Right ventricle myocardium inferior (tissue), 1 donor: Measurements from ENCODE around the gene EFHC1. TPM values are rescaled to one million over a fixed set of nuclear protein-coding genes. Genes with fewer than 3 reads are reported as not detected.

ENCODE experiments used
- ATAC-seq: fragments of 200-7000 bp; cut with Tn5 transposase; one replicate; pipeline ENCODE4 v1.9.1; 2020; ENCODE audit warnings: mild to moderate bottlenecking, moderate library complexity
- DNase-seq: peaks from one replicate; pipeline ENCODE4 v3.0.0; 2021; ENCODE audit errors: missing footprints
- intact Hi-C: fragments of 100-400 bp; cut with DNase I; formaldehyde crosslinking; loops from one replicate; pipeline ENCODE4 v1.11.0; 2022
- total RNA-seq: library from RNA; stranded (reverse); fragmentation: NEBNext Ultra II Directional; extraction: Animal tissue kit (Norgen Biotek cat#: 25700); gene quantifications from one replicate; pipeline ENCODE4 v1.2.1, GENCODE V29; 2021
- donor health status: DM: no; HTN: yes; CAD: no; lungs with severe emphysema.

Gene EFHC1
- total RNA-seq, 1 donor from 2014 or later, result 4.8 TPM

DNA sequence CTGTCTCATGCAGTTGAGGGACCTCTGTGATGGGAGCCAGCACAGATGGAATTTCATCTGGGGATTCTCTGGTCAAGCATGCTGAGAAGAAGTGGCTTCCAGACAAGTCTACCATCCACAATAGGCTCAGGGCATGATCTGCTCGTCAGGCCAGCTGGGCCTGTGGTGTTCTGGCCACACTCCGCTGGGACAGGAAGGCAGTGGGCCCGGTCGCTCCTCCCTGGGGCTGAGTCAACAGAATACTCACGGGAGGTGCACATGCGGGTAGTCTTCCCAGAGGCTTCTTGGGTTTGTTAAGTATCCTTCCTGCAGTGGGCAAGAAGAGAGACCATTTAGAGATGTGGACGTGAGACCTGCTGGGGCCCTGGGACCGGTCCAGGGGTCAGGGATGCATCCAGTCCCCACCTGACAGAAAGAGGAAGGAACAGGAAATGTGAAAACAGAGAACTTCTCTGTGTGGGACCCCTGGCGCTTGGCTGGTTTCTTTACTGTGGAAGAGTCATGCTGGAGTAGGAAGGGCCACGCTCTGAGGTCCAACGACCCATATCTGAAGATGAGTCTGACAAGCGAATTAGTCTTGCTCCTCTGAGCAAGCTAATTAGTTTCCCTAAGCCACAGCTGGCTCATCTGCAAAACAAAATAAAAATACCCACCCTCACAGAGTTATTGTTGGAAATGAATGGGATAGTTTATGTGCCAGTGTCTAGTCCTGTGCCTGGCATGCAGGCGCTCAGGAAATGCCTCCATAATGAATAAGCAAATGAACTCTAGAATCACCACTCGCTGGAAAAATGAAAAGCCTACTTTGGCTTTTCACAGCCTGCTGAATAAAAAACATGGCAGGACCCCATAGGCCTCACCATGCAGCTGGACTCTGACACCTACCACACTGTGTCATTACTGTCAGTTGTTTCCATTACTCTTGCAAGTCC, 89.4 kb downstream of the EFHC1 start:
- intact Hi-C loops, result no loop called here
- DNase-seq (no peak), ATAC-seq (no peak)

DNA sequence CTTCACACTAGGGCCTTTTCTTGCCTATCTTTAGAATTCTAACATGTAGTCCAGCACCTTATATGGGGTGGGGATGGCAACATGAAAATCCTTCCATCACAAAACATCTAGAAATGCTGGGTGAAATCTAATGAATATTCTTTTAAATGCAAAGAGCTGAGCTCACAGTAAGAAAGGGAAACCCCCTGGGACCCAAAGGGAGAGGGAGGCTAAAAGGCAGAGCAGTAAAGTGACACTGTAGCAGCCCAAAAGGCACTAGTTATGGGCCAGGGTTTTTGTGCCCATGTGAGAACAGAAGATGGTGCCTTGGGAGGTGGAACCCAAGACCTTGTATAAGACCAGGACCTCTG, 90.0 kb downstream of the EFHC1 start:
- intact Hi-C loops, result no loop called here
- ATAC-seq (no peak), DNase-seq (no peak)

DNA sequence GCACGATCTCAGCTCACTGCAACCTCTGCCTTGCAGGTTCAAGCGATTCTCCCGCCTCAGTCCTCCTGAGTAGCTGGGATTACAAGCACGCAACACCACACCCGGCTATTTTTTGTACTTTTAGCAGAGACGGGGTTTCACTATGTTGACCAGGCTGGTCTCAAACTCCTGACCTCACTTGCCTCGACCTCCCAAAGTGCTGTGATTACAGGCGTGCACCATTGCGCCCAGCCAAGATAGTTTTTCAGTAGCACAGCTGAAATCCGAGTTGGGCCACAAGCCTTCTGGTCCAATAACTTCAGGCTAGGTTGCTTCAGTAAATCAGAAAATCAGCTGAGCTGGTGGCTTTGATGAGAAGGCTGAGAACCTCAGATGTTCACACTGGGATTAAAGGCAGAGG, 91.0 kb downstream of the EFHC1 start:
- intact Hi-C loops, result no loop called here
- ATAC-seq (no peak), DNase-seq (no peak)

DNA sequence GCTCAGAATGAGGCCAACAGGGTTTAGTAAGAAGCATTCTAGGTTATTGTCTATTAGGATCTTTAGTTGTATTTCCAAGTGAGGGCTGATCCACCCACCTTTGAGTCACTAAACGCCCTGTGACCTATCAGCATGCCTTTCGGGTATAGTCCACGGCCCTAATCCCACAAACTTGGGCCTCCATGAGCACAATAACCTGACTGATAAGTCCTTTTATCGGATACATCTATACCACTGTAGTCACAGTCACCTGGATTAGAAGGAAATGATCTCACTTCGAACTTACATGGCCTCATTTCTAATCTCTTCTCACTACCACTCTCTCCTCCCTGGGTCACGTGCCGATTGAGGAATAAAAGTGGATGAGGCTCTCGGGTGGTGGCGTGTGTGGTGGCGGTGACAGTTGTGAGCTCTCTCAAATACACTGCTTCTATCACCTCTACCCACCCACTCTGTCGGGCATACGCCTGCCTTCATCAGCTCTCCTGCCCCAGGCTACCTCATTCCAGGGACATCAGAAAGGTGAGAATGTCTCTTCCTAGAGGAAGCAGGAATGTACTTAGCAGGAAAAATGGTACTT, 91.5 kb downstream of the EFHC1 start:
- DNase-seq (no peak), ATAC-seq (peak; percentile 7)
- intact Hi-C loops, result no loop called here

DNA sequence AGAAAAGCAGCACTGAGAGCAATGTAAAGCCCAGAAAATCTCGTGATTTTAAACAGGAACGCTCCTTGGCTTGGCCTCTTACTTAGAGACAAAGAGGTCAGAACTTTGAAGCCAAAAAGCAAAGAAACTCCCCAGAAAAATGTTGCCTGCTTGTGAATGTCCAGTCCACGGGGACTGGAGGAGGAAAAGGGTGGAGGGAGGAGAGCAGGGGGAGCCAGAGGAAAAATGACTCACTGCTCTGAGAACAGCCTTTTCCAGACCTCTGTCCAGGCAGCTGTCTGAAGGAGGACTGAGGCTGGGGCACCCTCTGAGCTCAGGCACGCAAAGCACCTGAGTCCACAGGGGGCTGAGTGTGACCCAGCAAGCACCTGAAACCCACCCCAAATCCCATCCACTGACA, 92.1 kb downstream of the EFHC1 start:
- peak; percentile 89 for ATAC-seq
- DNase-seq, result no peak
- intact Hi-C loops, result no loop called here

DNA sequence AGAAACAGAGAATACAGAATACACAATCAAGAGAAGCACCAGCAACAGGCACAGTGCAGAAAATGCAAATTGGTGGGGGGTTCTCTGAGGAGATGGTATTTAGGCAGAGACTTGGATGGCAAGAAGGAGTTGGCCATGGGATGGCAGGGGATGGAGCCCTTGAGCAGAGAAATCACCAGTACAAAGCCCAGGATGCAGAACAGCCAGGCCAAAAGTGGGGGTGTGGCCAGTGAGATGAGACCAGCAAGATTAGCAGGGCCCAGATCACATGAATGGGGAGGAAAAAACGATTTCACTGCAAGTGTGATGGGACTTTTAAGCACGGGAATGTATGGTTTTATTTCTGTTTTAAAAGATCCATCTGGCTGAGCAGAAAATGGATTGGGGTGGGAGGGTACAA, 93.3 kb downstream of the EFHC1 start:
- intact Hi-C loops, result no loop called here
- no peak for DNase-seq

DNA sequence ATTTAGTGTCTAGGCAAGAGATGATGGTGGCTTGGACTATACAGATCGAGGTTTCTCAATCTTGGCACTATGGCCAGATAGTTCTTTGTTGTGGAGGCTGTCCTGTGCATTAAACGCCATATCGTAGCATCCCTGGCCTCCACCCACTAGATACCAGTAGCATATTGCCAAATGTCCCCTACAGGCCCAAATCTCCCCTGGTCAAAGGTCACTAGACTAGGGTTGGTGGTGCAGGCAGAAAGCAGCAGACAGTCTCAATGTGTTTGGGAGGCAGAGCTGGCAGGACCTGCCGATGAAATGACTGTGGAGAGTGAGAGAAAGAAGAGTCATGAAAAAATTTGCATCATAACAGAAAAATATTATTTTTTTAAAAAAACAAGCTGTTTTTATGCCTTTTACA, 93.8 kb downstream of the EFHC1 start:
- DNase-seq (no peak), ATAC-seq (no peak)
- intact Hi-C loops, result no loop called here

More for the DNA sequence above, 93.3 kb downstream of the EFHC1 start:
- no peak for ATAC-seq

DNA sequence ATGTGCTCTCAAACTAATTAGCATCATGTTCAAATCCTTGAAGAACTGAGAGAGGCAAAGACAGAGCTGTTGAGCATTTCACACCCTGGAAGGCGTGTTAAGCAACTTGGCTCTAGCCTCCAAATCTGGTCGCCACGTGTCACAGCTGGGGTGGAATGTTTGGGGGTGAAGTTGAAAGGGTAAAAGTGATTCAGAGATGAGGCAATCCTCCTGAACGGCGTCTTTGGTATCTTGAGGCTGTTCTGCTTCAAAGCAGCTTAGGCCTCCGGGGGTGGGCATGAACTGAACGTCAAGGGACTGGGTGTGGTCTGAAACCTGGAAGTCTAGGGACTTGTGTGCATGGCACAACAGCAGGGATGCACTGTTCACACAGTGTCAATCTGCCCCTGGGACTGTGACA, 94.4 kb downstream of the EFHC1 start:
- DNase-seq (no peak), ATAC-seq (peak; percentile 26)

DNA sequence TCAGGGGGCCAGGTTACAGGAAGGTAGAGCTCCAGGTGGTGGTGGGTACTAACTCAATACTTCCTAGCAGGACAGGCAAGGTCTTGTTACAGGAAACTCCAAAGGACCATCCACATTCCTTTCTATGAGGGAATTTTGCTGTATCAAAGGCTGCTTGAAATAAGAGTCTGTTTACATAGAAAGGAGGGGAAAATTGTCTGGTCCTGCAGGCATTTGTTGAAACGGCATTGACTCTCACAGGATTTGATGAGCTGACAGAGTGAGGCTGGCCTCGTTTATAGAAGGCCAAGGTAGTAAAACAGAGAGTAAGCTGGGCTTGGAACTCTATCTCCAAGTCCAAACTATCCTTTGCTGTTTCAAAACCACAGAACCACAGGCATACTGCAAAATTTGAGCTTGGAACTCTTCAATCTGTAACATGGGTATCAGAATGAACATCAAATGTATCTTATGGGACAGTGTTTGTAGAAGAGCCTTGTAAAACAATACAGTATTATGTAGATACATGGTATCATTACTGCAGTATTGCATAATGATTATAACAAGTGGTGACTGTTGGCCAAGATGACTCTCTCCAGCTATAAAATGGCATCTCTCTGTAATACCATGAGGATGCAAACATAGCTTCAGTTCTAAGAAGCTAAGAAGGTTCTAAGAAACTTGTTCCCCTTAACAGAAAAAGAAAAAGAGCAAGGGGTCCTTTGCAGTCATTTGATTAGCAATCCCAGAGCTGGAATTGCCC, 95.2 kb downstream of the EFHC1 start:
- no peak for DNase-seq
- ATAC-seq, result no peak
- intact Hi-C loops, result no loop called here

More for the DNA sequence above, 94.4 kb downstream of the EFHC1 start:
- intact Hi-C loops, result no loop called here

DNA sequence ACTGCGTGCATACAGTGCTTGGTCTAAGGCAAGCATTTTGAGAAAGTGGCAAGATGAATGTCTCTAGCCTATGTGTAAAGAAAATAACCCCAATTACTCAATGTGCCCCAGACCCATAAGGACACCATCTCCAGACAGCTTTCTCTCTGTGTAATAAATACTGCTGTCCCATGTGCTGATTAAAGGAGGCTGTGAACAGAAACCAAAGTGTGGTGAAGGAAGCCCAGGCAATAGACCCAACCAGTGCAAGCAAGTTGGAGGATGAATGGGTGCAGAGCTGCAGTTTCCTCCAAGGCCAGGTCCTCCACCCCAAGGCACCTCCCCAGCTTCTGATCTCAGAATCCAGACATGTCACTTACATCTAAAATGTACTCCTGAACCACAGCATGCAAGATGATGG, 96.1 kb downstream of the EFHC1 start:
- DNase-seq (no peak), ATAC-seq (no peak)
- intact Hi-C loops, result no loop called here

DNA sequence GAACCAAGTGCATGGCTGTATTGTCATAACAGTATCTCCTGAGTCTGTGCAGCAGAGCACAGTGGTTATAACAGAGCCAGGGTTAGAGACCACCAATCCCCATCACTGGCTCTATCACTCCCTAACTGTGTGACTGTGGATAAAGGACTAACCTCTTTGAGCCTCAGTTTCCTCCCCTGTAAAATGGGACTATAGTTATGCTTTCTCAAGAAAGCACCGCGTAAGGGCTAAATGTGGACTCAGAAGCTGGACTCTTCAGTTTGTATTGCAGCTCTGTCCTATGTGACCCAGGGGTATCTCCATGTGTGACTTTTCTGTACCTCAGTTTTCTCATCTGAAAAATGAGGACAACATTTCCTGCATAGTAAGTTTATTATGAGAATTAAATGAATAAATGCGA, 96.8 kb downstream of the EFHC1 start:
- intact Hi-C loops, result no loop called here
- ATAC-seq, result no peak
- DNase-seq, result no peak

DNA sequence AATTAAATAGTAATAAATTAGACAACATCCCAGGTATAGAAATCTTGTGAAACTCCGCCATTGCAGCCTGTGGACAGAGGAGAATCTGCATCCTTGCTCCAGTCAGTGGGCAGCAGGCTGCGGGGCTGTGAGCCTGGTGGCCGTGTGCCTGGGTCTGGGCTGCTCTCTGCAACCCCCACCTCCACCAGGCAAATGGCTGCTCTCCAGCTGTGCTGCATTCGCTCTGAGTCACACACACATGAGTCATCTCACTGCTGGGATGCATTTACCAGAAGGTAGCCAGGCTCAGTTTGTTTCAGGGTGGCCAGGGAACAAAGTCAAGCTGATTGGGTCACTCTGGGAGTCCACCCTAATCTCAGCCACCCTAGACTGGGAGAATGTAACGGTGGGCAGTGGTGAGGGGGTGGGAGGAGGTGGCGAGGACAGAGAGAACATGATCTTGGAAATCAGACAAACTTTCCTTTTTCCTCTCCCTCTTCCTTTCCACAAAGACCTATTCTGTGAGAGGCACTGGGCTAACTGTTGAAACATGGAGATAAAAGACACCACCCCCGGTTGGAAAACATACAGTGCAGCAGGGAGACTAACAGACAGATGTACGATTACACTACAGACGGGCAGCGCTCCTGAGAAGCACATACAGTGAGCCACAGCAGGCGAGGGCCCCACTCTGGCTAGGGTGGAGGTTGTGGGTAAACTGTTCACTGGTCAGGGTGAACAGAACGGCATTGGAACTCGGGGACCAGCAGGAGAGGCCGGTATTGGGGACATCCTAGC, 97.5 kb downstream of the EFHC1 start:
- intact Hi-C loops, result no loop called here
- DNase-seq (peak; percentile 87), ATAC-seq (peak; percentile 93)

DNA sequence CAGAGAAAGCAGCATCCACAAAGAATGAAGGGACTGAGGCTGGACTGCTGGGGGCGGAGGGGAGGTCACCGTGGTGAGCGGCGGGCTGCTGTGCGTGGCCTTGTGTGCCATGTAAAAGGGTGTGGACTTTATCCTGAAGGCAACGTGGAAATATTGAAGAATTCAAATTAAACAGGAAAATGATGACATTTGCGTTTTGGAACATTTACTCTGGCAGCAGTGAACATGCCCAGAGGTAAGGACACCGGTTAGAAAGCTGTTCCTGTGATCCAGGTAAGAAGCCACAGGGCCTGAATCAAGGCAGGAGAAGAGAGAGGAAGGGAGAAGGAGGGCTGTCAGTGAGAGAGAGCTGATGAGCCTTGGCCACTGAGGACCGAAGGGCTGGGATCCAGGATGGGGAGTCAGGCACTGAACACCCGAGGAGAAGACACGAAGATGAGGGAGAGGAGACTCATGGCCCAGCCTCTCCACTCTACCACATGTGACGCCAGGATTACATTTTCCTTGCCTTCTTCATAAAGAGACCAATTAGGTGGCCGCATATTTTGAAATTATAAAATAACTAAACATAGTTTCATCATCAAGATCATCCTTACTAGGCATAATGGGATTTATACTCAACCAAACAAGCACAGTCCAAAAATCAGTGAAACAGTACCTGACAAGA, 98.3 kb downstream of the EFHC1 start:
- intact Hi-C loops, result no loop called here
- DNase-seq, result no peak
- no peak for ATAC-seq

DNA sequence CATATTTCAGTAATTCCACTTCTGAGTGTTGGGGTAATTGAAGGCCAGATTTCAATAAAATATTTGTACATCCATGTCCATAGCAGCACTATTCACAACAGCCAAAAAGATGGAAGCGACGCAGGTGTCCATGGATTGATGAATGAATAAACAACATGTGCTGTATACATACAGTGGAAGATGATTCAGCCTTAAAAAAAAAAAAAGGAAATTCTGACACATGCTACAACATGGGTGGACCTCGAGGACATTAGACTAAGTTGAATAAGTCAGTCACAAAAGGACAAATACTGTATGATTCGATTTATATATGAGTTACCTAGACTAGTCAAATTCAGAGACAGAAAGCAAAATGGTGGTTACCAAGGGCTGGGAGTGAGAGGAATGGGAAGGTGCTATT, 99.5 kb downstream of the EFHC1 start:
- no peak for DNase-seq
- intact Hi-C loops, result no loop called here
- ATAC-seq, result no peak

DNA sequence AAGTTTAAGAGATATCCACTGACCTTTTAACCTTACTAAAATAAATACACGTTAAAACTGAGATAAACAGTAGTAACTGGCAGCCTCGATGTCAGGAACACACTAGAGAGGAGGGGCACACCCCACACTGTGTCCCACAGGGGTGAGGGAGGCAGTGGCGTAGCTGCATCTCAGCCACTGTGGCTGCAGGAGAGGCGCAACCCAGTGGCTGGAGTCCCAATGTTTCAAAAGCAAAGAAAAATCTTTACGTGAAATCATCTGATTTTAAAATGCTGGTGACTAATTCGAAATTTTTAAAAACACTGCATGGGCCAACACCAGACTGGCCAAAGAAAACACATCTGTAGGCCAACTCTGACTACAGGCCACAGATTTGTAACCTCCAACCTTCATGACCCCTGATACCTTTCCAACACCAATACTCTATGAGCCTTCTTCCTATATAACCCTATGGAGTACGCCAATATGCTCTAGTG, 102.0 kb downstream of the EFHC1 start:
- DNase-seq (no peak), ATAC-seq (peak; percentile 79)
- intact Hi-C loops, result no loop called here

DNA sequence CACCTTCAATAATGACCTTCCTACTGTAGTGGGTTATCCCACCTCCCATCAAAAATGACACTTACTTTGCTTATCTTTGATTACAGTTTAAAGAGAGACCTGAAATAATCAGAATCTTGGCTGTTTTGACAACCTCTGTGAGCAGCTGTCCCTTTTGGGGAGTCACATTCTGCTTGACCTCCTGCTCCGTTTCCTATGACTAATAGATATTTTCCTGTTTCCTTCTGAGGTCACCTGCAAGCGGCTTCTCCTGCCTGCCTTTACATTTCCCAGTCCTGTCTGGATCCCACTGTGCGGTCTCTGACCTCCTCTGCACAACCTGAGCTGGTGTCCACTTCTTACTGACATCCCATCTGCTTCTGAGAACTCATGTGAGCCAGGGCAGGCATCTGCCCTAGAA, 102.5 kb downstream of the EFHC1 start:
- intact Hi-C loops, result no loop called here
- ATAC-seq, result peak; percentile 14
- no peak for DNase-seq

DNA sequence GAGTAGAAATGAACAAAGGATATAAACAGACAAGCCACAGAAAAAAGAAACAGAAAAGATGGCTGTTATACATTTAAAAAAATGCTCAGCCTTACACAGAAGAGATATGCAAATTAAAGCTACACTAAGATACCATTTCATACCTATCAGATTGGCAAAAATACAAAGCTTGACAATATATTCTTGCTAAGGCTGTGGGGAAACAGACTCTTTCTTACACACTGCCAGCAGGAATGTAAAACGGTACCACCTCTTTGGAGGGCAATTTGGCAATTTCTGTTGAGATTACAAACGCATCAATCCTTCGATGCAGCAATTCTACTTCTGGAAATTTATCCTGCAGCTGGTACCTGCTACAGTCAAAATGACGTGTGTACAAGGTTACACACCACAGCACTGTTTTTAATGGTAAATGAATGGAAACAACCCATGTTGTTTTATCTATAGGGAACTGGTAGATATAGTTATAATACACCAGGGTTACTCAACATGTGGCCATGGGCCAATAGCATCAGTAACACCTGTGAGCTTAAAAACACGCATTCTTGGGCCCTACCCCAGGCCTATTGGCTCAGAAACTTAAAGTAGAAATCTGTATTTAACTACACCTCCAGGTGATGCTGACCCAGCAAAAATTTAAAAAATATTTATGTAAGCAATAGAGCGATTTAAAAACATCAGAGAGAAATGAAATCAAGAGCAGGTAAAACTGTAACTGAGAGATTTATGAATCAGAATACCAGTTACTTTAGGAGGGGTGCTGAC, 103.4 kb downstream of the EFHC1 start:
- intact Hi-C loops, result no loop called here
- no peak for DNase-seq
- no peak for ATAC-seq

DNA sequence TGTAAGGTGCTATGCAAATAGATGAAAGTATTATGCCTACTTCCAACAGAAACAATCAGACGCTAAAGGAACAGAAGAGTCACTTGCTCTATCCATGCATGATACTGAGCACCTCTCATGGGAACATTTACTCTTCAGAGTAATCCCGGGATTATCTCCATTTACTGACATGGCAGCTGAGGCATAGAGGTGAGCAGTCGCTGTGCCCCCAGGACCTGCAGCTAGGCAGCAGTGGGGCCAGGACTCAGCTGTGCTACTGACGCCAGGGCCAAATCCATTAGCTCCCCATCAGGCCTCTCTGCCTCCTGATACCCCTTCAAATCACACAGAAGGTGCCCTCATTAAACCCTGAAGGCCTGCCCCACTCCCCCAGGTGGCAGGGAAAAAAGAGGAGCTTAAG, 104.8 kb downstream of the EFHC1 start:
- intact Hi-C loops, result no loop called here
- DNase-seq (no peak), ATAC-seq (no peak)
